Stomach (tissue), 4 donors: ENCODE results near the gene FOSB.

Experiments
- CTCF ChIP-seq, 7 experiments: fragments of 450-650 bp in 4 of 7; fragments of 200-600 bp in 3 of 7; sonication (generic) in 3 of 7; IDR thresholded peaks; one replicate each; pipeline ENCODE4 v1.5.1; 2016 to 2019; ENCODE audit warnings: antibody characterized with exemption in 7 of 7, control low read depth in 2 of 7, mild to moderate bottlenecking in 1 of 7
- POLR2A ChIP-seq, 4 donors: fragments of 450-650 bp; IDR thresholded peaks; one replicate each; pipeline ENCODE4 v1.6.1; 2016; ENCODE audit warnings: antibody characterized with exemption in 4 of 4, control low read depth in 2 of 4, mild to moderate bottlenecking in 1 of 4, moderate library complexity in 1 of 4

DNA sequence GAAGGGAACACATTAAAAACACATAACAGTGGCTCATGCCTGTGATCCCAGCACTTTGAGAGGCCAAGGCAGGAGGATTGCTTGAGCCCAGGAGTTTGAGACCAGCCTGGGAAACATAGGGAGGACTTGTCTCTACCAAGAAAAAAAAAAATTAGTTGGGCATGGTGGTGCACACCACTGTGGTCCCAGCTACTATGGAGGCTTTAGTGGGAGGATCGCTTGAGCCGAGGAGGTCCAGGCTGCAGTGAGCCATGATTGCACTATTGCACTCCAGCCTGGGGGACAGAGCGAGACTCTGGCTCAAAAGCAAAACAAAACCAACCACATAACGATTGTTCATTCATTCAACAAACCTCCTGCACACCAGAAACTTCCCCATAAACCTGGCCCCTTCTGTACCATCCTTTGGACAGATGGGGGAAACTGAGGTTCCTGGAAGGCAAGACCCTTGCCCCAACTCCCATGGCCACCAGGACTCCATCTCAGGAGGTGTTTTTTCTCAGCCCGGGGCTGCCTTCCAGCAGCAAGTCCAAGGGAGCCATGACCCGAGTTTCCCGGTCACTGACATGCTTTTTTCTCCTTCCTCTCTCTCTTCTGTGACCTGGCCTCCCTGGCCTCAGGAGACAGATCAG, 4.3 kb downstream of the FOSB start:
- TF ChIP-seq POLR2A (IDR thresholded peaks at IDR 0.05) (no peak), CTCF (IDR thresholded peaks at IDR 0.05) (no peak)
